ENCODE data around the gene ZDHHC17. TPM values are rescaled to one million over a fixed set of nuclear protein-coding genes. Genes with fewer than 3 reads are reported as not detected.

ZDHHC17 gene
- total and polyA plus RNA-seq, 2 of the 13 experiments (the other 11 are each of a cell fraction or from before 2014, with no cell fraction given) = 36.7 to 38.5 TPM

- TF ChIP-seq UBTF (CRISPR knock-in tag; IDR thresholded peaks at IDR 0.05) = peak; percentile 34; the same call in 1 of the 2 replicates
- no peak for TF ChIP-seq ZNF264 (CRISPR knock-in tag; IDR thresholded peaks at IDR 0.05)
- peak; percentile 68 for TF ChIP-seq RBFOX2 (IDR thresholded peaks at IDR 0.05; ENCODE audit: low read depth, low read length)
- TF ChIP-seq ZNF772 (CRISPR knock-in tag; IDR thresholded peaks at IDR 0.05) = 0 out of 2 replicates have a peak, but pooled peaks have one; percentile 33
- no peak for TF ChIP-seq HBP1 (CRISPR knock-in tag; IDR thresholded peaks at IDR 0.05; ENCODE audit: low read depth)
- no peak for TF ChIP-seq HES4 (CRISPR knock-in tag; IDR thresholded peaks at IDR 0.05; ENCODE audit: borderline replicate concordance)
- TF ChIP-seq PHF20 (CRISPR knock-in tag; IDR thresholded peaks at IDR 0.05) = 0 out of 2 replicates have a peak, but pooled peaks have one; percentile 14
- peak; percentile 67; the same call in 1 of the 2 replicates for TF ChIP-seq ZMYM4 (CRISPR knock-in tag; IDR thresholded peaks at IDR 0.05)
- TF ChIP-seq RBM39 (IDR thresholded peaks at IDR 0.05; ENCODE audit: low read depth, low read length, poor library complexity, severe bottlenecking) = peak; percentile 60
- no peak for TF ChIP-seq ZFX (CRISPR knock-in tag; IDR thresholded peaks at IDR 0.05; ENCODE audit: low read depth)
- TF ChIP-seq ZNF800 (CRISPR knock-in tag; IDR thresholded peaks at IDR 0.05) = peak; percentile 31; the same call in 1 of the 2 replicates
- TF ChIP-seq SP2 (CRISPR knock-in tag; IDR thresholded peaks at IDR 0.05) = peak; percentile 27; the same call in 1 of the 2 replicates
- TF ChIP-seq HMGXB4 (CRISPR knock-in tag; IDR thresholded peaks at IDR 0.05; ENCODE audit: borderline replicate concordance in 1 of 2, low read depth in 1 of 2) = peak in 1 of 2 experiments; percentile 44; a peak in 1 of 4 replicates
- no peak for TF ChIP-seq CENPT (CRISPR knock-in tag; IDR thresholded peaks at IDR 0.05; ENCODE audit: low read depth)
- no peak for TF ChIP-seq ZFP36L2 (CRISPR knock-in tag; IDR thresholded peaks at IDR 0.05)
- TF ChIP-seq SIN3A (IDR thresholded peaks at IDR 0.05; ENCODE audit: borderline replicate concordance, low read depth, low read length) = no peak
Measured at GRCh38 chr12:76878899-76879709, 115.2 kb downstream of the ZDHHC17 start, which contains the start of gene CSRP2 (continued).

Data from HepG2 (cell line).